Omental fat pad (tissue), 4 donors: ENCODE results near the gene CELF3. TPM values are rescaled to one million over a fixed set of nuclear protein-coding genes. Genes with fewer than 3 reads are reported as not detected.

Source experiments
- ATAC-seq: fragments of 150-250 bp; one replicate; pipeline ENCODE4 v1.9.1; 2016; ENCODE audit warnings: mild to moderate bottlenecking, moderate library complexity; ENCODE audit not compliant: low FRiP score
- DNase-seq: peaks from one replicate; pipeline ENCODE4 v3.0.0-alpha.2; 2019; ENCODE audit warnings: low spot score
- CTCF ChIP-seq, 3 donors: fragments of 450-650 bp; IDR thresholded peaks; one replicate each; pipeline ENCODE4 v1.5.1; 2016 to 2017; ENCODE audit warnings: antibody characterized with exemption in 3 of 3, mild to moderate bottlenecking in 3 of 3, moderate library complexity in 2 of 3
- total RNA-seq, 4 donors: library from RNA; depleted of rRNA; stranded (reverse); fragments of >200 nt; gene quantifications; one replicate each; pipeline ENCODE4 v1.1.0, GENCODE V29; 2016

The CELF3 gene
- total RNA-seq, 4 donors from 2014 or later = not detected

GRCh38 chr1:151729157-151729965 is 12.8 kb upstream of the CELF3 start:
- TF ChIP-seq CTCF (IDR thresholded peaks at IDR 0.05) = no peak
- ATAC-seq (no peak), DNase-seq (no peak)

GRCh38 chr1:151728151-151729054 is 11.8 kb upstream of the CELF3 start:
- ATAC-seq (peak; percentile 82), DNase-seq (no peak)
- no peak for TF ChIP-seq CTCF (IDR thresholded peaks at IDR 0.05)

GRCh38 chr1:151723726-151724370 is 7.2 kb upstream of the CELF3 start:
- TF ChIP-seq CTCF (IDR thresholded peaks at IDR 0.05) = no peak
- ATAC-seq = no peak
- no peak for DNase-seq

- TF ChIP-seq CTCF (IDR thresholded peaks at IDR 0.05) = no peak
- no peak for ATAC-seq
- DNase-seq = no peak
Measured at GRCh38 chr1:151721788-151722510, 5.3 kb upstream of the CELF3 start.

GRCh38 chr1:151720974-151721787 is 4.6 kb upstream of the CELF3 start, which contains the start of gene RIIAD1:
TSS of gene RIIAD1 (plus strand) at chr1:151721522. CDS start at chr1:151721537, 15 bp downstream.
- TF ChIP-seq CTCF (IDR thresholded peaks at IDR 0.05) = no peak
- no peak for DNase-seq
- ATAC-seq = peak; percentile 56
